ENCODE data around the gene DEPP1.

The DEPP1 gene

DNA sequence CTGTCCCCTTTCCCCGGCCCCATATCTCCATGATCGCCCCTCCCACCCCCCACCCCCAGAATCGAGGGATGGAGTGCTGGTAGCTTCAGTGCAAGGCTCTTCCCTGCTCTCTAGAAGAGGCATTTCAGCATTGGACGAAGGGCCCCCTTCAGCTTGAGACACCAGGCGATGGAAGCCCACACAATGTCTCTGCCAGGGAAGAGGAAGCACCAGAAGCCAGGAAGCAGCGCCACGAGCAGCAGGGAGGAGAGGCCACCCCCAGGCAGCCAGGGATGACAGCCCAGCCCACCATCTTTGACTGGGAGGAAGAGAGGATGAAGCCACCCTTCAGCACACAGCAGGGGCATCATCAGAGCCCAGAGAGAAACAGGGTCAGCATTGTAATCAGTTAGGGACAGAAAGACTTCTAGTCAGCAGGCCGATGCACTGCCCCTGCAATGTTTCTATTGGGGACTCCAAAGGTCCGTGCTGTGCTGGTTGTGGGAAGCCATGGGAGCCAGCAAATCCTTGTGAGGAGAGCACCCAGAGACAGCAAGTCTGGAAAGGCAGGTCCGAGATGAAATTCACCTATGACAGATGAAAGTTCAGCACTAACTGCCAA, 51.8 kb downstream of the DEPP1 start:
- DNase-seq, result no peak

More for the DNA sequence above, 51.8 kb downstream of the DEPP1 start:
- in situ Hi-C loops (cut with MboI; ENCODE audit: low pct_unique_long_range_greater_than_20kb, low sequenced_read_pairs), result no loop called here
